Subcutaneous adipose tissue (tissue), 4 donors: Measurements from ENCODE around the gene CNEP1R1. TPM values are rescaled to one million over a fixed set of nuclear protein-coding genes. Genes with fewer than 3 reads are reported as not detected.

ENCODE experiments used
- CTCF ChIP-seq: fragments of 450-650 bp; IDR thresholded peaks from one replicate; pipeline ENCODE4 v1.5.1; 2016; ENCODE audit warnings: low read depth, mild to moderate bottlenecking, control low read depth, antibody characterized with exemption, moderate library complexity
- total RNA-seq, 4 donors: library from RNA; depleted of rRNA; stranded (reverse); fragments of >200 nt; gene quantifications; one replicate each; pipeline ENCODE4 v1.1.0, GENCODE V29; 2016

The CNEP1R1 gene
- total RNA-seq, 4 donors from 2014 or later = 10.9 to 39.8 (median 28.7) TPM

GRCh38 chr16:50043358-50043757, 18.3 kb downstream of the CNEP1R1 start:
- no peak for TF ChIP-seq CTCF

- TF ChIP-seq CTCF = no peak
Observed at GRCh38 chr16:50045412-50045811, 20.4 kb downstream of the CNEP1R1 start.

GRCh38 chr16:50046853-50047252, 21.8 kb downstream of the CNEP1R1 start:
- TF ChIP-seq CTCF = no peak

- no peak for TF ChIP-seq CTCF
Observed at GRCh38 chr16:50047864-50048263, 22.8 kb downstream of the CNEP1R1 start.

GRCh38 chr16:50050802-50051201, 25.8 kb downstream of the CNEP1R1 start:
- TF ChIP-seq CTCF = no peak

GRCh38 chr16:50056226-50056625, 31.2 kb downstream of the CNEP1R1 start:
- no peak for TF ChIP-seq CTCF

GRCh38 chr16:50058091-50058771, 33.2 kb downstream of the CNEP1R1 start:
- TF ChIP-seq CTCF = no peak
